Measurements from ENCODE around the gene NT5C3B.

NT5C3B gene

DNA sequence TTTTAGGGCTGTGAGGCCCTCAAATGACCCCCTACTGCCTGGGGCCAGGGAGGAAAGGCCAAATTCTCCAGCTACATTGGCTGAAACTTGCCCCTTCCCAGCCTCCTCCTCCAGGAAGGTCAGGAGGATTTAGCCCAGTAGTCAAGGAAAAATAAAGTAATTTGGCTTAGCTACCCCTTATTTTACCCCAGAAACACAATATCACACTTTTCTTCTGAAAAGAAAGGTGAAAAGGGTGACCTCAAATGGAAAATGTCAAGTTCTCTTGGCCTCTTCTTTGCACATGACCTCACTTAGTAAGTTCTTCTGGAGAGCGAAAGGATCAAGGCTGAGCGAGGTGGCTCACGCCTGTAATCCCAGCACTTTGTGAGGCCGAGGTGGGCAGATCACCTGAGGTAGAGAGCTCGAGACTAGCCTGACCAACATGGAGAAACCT, 41.5 kb downstream of the NT5C3B start:
- DNase-seq (ENCODE audit: low read depth), result no peak
- no peak overlapping the region for H3K4me3 ChIP-seq (ENCODE audit: low read length)
- TF ChIP-seq, protein P1, sequence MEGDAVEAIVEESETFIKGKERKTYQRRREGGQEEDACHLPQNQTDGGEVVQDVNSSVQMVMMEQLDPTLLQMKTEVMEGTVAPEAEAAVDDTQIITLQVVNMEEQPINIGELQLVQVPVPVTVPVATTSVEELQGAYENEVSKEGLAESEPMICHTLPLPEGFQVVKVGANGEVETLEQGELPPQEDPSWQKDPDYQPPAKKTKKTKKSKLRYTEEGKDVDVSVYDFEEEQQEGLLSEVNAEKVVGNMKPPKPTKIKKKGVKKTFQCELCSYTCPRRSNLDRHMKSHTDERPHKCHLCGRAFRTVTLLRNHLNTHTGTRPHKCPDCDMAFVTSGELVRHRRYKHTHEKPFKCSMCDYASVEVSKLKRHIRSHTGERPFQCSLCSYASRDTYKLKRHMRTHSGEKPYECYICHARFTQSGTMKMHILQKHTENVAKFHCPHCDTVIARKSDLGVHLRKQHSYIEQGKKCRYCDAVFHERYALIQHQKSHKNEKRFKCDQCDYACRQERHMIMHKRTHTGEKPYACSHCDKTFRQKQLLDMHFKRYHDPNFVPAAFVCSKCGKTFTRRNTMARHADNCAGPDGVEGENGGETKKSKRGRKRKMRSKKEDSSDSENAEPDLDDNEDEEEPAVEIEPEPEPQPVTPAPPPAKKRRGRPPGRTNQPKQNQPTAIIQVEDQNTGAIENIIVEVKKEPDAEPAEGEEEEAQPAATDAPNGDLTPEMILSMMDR (conservative IDR thresholded peaks at IDR 0.05; ENCODE audit: low read length), result no peak

DNA sequence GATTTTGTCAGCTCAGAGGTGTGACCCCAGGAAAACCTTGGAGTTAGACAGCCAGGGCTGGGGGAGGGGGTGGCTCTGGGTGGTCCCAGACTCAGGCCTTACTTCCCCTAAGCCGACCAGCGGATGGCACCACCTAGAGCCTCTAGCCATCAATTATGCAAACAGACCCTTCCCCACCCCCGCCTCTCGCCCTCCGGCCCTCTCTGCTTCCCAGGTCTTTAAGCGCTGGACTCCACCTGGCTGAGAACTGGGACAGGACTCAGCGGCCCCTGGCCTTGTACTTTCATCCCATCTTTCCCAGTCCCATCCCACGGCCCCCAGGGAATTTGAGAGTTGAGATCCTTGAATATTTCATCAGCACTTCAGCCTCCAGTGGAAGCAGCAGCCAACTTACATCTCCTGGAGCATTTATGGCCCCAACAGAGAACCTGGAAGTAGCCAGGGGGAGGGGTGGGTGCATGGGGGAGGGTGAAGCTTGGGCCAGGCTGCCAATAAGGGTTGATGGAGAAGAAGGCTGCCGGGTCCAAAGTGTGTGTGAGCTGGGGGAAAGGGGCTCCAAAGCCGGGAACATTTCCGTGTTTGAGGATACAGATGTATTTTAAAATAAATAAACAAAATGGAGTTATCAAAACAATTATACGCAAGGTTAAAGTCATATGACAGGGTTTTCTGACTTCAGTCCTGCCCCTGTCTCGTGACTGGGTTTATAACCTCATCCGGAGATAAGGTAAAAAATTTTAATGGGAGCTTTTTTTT, 42.1 kb downstream of the NT5C3B start:
- H3K4me3 ChIP-seq (ENCODE audit: low read length), result no peak overlapping the region
- DNase-seq (ENCODE audit: low read depth), result no peak
- TF ChIP-seq, protein P1 (conservative IDR thresholded peaks at IDR 0.05; ENCODE audit: low read length), result no peak

DNA sequence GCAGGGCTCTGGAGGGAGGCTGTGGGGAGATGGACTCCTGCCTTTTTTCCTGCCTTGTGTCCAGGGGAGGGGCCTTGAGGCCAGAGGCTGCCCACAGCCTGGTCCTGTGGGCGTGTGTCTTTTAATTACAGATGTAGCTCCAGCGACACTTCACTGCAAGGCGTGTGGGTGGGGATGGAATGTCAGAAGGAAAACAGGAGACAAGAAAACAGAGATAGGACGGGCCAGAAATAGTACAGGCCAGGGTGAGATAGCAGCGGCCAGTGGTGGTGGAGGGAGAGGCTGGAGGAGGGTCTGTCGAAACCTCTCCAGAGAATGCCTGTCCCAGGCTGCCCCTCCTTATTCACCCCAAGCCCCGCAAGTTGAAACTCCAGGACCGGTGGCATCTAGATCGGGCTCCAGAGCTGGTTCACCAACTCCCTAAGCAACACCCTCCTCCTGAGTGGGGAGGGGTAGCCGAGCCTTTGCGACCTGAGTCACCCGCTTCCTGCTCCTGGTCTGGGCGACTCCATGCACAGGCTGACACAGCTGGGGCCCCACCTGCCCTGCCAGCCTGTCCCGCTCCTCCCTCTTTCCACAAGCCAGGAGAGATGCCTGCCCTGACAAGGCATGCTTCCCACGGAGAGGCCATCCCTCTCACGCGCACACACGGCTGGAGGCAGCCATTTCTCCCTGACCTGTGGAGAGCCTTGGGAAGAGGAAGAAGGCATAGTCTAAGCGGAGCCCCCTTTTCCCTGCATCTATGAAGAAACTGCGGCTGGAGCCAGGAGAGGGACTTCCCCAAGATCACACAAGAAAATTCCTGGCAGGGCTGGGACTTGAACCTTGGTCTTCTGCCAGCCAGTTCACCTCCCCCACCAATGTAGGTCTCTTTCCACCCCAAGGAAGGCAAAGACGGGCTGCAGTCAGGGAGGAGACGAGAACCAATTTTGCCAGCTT, 42.9 kb downstream of the NT5C3B start:
- TF ChIP-seq, protein P1 (conservative IDR thresholded peaks at IDR 0.05; ENCODE audit: low read length), result no peak
- DNase-seq (ENCODE audit: low read depth), result no peak
- no peak overlapping the region for H3K4me3 ChIP-seq (ENCODE audit: low read length)

DNA sequence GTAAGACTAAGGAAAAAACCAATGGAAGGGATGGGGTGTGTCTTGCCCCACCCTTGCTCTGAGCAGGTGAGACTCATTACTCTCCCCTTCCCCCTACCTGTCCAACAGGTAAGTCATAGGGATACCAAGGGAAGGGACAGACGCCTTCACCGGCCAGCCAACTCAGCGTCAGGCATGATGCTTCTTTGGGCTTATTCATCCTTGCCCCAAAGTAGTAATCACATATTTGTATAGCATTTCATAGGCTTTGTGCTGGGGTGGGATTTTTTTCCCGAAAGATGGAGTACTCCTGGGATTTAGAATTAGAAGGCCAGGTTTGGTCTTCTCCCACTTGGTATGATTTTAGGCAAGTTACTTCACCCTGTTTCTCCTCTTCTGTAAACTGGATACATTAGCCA, 49.0 kb downstream of the NT5C3B start:
- no peak for DNase-seq (ENCODE audit: low read depth)
- TF ChIP-seq, protein P1 (conservative IDR thresholded peaks at IDR 0.05; ENCODE audit: low read length), result no peak

DNA sequence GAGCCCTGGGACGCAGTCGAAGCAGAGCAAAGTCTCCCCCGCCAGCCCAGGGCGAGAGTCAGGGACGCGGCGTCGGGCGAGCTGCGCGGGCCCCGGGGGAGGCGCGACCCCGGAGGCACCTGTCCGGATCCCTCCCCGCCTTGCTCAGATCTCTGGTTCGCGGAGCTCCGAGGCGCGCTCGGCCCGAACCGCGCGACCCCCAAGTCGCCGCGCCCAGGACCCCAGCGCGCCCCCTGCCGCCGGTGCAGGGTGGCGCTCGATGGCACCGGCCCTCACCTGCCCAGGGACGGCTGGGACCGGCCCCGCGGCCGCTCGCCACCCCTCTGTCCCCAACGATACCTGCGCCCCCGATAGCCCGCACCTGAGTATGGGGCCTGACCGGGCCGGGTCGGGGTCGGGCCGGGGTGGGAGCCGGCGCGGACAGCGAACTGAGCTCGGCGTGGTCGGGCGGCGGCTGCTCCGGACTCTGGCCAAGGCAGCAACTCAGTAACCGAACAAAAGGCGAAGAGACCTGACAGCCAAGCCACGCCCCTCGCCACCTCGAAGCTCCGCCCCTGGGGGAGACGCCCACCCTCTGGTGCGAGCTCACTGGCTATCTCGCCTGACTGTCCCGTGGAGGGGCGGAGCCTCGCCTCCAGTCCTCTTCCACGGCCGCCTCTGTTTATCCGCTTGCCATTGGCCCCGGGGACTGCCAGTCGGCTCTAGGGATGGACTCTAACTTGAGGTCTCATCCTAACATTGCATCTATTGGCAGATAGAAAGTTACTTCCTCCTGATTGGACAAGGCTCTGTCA, 49.6 kb downstream of the NT5C3B start, which contains the start of gene JUP:
Gene JUP (minus strand): TSS at position 485 of the 794 bp plus-strand sequence. CDS start 14,857 bp downstream, outside the sequence.
- TF ChIP-seq, protein P1 (conservative IDR thresholded peaks at IDR 0.05; ENCODE audit: low read length), result no peak
- peak within 1 kb of the TSS; percentile 56 for H3K4me3 ChIP-seq (ENCODE audit: low read length)
- peak; percentile 97 for DNase-seq (ENCODE audit: low read depth)

More for the DNA sequence above, 49.0 kb downstream of the NT5C3B start:
- H3K4me3 ChIP-seq (ENCODE audit: low read length), result no peak overlapping the region

DNA sequence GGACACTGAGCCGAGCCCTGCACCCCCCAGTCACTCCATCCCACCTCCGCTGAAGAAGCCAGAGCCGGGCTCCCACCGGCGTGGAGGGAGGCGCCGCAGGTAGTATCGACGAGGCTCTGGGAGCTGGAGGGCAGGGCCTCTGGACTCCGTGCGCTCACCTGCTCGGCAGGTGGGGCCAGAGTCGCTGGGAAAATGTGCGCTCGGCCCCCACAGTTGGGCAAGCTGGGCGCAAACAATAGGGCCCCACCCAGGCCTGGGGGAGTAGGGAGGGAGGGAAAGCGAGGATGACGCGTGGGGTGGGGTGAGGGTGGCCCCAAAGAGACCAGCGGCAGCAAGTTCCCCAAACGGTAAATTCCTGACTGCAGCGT, 50.2 kb downstream of the NT5C3B start:
- TF ChIP-seq, protein P1 (conservative IDR thresholded peaks at IDR 0.05; ENCODE audit: low read length), result no peak
- no peak for DNase-seq (ENCODE audit: low read depth)
- peak overlapping the region; percentile 56 for H3K4me3 ChIP-seq (ENCODE audit: low read length)

Measured in AG10803 (cell line).